Testis (tissue), 3 donors: ENCODE results near the gene MAPK12. TPM values are rescaled to one million over a fixed set of nuclear protein-coding genes. Genes with fewer than 3 reads are reported as not detected.

Experiments used
- DNase-seq: peaks from one replicate; pipeline ENCODE4 v3.0.0-alpha.2; 2019
- H3K27ac ChIP-seq, 2 donors: fragments of 200-600 bp; sonication (generic); one replicate each; pipeline ENCODE4 v1.5.1; 2019
- H3K27me3 ChIP-seq: fragments of 200-600 bp; sonication (generic); one replicate; pipeline ENCODE4 v1.5.1; 2019
- H3K36me3 ChIP-seq: fragments of 200-600 bp; sonication (generic); one replicate; pipeline ENCODE4 v1.5.1; 2017; ENCODE audit warnings: low read depth; ENCODE audit errors: missing control alignments
- H3K4me1 ChIP-seq: fragments of 200-600 bp; sonication (generic); one replicate; pipeline ENCODE4 v1.5.1; 2019
- H3K4me3 ChIP-seq, 2 donors: fragments of 200-600 bp; sonication (generic); one replicate each; pipeline ENCODE4 v1.5.1; 2017 to 2019
- H3K9me3 ChIP-seq: fragments of 200-600 bp; sonication (generic); one replicate; pipeline ENCODE4 v1.5.1; 2017
- CTCF ChIP-seq, 3 experiments: fragments of 450-650 bp in 2 of 3; fragments of 200-600 bp in 1 of 3; sonication (generic) in 1 of 3; IDR thresholded peaks; one replicate each; pipeline ENCODE4 v1.5.1; 2016 to 2019; ENCODE audit warnings: antibody characterized with exemption in 3 of 3, mild to moderate bottlenecking in 2 of 3, moderate library complexity in 1 of 3
- POLR2A ChIP-seq: fragments of 450-650 bp; IDR thresholded peaks from one replicate; pipeline ENCODE4 v1.6.1; 2017; ENCODE audit warnings: antibody characterized with exemption, mild to moderate bottlenecking, moderate library complexity
- WGBS, 2 donors: methylation state at CpG; one replicate each; pipeline ENCODE4 v1.1.5; 2018; 5-methylcytosine and 5-hydroxymethylcytosine counted together
- intact Hi-C: fragments of 100-400 bp; cut with DNase I; formaldehyde crosslinking; loops from one replicate; pipeline ENCODE4 v1.15.1; 2023; ENCODE audit warnings: low total_unique reads
- polyA plus RNA-seq: library from polyadenylated mRNA; stranded (reverse); fragments of 350-450 nt; fragmentation: Illumina TruSeq; extraction: RNeasy Lipid Tissue Mini Kit (QIAGEN cat#74804); gene quantifications from one replicate; pipeline ENCODE4 v1.2.3, GENCODE V29; 2014; ENCODE audit warnings: low read depth, low replicate concordance; ENCODE audit not compliant: insufficient read depth
- total RNA-seq, 2 donors: library from RNA; depleted of rRNA; stranded (reverse); fragments of >200 nt; gene quantifications; one replicate each; pipeline ENCODE4 v1.2.3, GENCODE V29; 2016

Gene MAPK12
- total and polyA plus RNA-seq, 3 donors from 2014 or later = 9.1 to 25.1 (median 22.3) TPM

- 55% methylated on average over 5 of the region's 7 CpGs; no CpG with 5 or more reads in 1 of the 2 donors for WGBS, 2 donors
- intact Hi-C loops = no loop called here
Observed at GRCh38 chr22:50303515-50303847, 42.0 kb upstream of the MAPK12 start.

DNA sequence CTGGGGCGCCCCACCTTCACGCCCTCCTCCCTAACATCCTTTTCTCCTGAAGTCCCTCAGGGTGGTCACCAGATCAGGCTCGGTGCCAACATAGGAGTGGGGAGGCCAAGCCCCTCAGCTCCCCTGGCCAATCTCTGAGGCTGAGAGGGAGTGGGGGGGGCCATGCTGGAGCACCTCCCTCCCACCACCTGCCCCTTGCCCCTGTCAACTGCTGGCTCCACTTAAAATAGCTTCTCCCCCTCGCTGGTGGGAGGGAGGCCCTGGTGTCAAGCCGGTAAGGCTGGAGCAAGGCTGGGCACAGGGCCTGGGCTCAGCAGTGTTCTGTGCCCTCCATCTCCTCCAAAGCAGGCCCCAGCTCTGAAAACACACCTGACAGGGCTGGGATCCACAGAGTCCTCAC is 41.1 kb upstream of the MAPK12 start:
- H3K9me3 ChIP-seq = no peaks in the 10 kb centered on the region
- H3K36me3 ChIP-seq = no peaks in the 10 kb centered on the region
- peak overlapping the region; percentile 68 to 87 for H3K27ac ChIP-seq
- WGBS, 2 donors = 63 to 93% methylated on average over 3 to 5 of the region's 5 CpGs
- no peak for TF ChIP-seq CTCF (IDR thresholded peaks at IDR 0.05)
- TF ChIP-seq POLR2A = no peak
- H3K4me3 ChIP-seq = no peak overlapping the region
- no peak for DNase-seq
- H3K27me3 ChIP-seq = no peaks in the 10 kb centered on the region
- H3K4me1 ChIP-seq = peaks cover 67% of the 10 kb centered on the region
- intact Hi-C loops = no loop called here

More at GRCh38 chr22:50303515-50303847, 42.0 kb upstream of the MAPK12 start:
- Histone ChIP-seq H3K4me1 (peaks cover 66% of the 10 kb centered on the region), H3K36me3 (no peaks in the 10 kb centered on the region), H3K9me3 (no peaks in the 10 kb centered on the region), H3K27ac (peak overlapping the region; percentile 68 to 87), H3K4me3 (no peak overlapping the region), H3K27me3 (no peaks in the 10 kb centered on the region)
- DNase-seq = no peak
- TF ChIP-seq POLR2A (no peak), CTCF (IDR thresholded peaks at IDR 0.05) (no peak)

DNA sequence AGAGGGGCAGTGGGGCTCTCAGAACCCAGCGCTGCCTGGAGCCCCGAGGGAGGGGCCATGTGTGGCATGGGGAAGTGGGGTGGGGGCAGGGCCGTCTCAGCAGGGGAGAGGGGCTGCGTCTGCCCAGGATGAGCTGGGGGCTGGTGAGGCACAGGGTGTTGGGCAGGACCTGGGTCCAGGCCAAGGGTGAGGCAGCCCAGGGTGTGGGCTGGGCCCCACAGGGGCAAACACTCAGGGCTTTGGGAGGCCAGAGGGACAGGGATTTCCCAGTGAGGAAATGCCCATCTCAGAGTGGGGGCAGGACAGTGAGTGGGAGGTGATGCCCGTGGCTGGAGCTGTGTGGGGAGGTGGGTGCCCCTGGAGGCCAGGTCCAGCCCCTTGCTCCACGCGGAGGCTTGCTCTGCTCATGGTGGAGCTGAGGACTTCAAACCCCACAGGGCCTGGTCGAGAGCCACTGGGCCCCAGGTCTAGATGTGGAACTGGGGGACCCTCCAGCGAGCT is 40.6 kb upstream of the MAPK12 start:
- Histone ChIP-seq H3K27me3 (no peaks in the 10 kb centered on the region), H3K4me3 (no peak overlapping the region), H3K4me1 (peaks cover 70% of the 10 kb centered on the region), H3K27ac (no peak overlapping the region), H3K36me3 (no peaks in the 10 kb centered on the region), H3K9me3 (no peaks in the 10 kb centered on the region)
- TF ChIP-seq CTCF (IDR thresholded peaks at IDR 0.05) (no peak), POLR2A (no peak)
- 58 to 71% methylated on average over 7 to 9 of the region's 9 CpGs for WGBS, 2 donors
- no peak for DNase-seq
- intact Hi-C loops = no loop called here

- Histone ChIP-seq H3K36me3 (no peaks in the 10 kb centered on the region), H3K4me3 (no peak overlapping the region)
Observed at GRCh38 chr22:50301581-50301991, 40.1 kb upstream of the MAPK12 start.

More at GRCh38 chr22:50301581-50301991, 40.1 kb upstream of the MAPK12 start:
- H3K27ac ChIP-seq = no peak overlapping the region
- WGBS, 2 donors = 75% methylated on average over 12 to 17 of the region's 17 CpGs
- no peak for DNase-seq
- H3K4me1 ChIP-seq = peaks cover 76% of the 10 kb centered on the region
- no peaks in the 10 kb centered on the region for H3K27me3 ChIP-seq
- no peaks in the 10 kb centered on the region for H3K9me3 ChIP-seq
- intact Hi-C loops = no loop called here
- TF ChIP-seq POLR2A (no peak), CTCF (IDR thresholded peaks at IDR 0.05) (no peak)
